Ureter (tissue), 1 donor: ENCODE measurements around the gene RIPOR2. TPM values are rescaled to one million over a fixed set of nuclear protein-coding genes. Genes with fewer than 3 reads are reported as not detected.

Experiments
- DNase-seq: peaks from one replicate; pipeline ENCODE4 v3.0.0-alpha.2; 2020; ENCODE audit warnings: low spot score
- total RNA-seq: library from RNA; stranded (reverse); gene quantifications from one replicate; pipeline ENCODE4 v1.2.4, GENCODE V29; 2023
- donor health status: DM: yes; HTN: yes; CAD: no.

Gene RIPOR2
- 12.1 TPM for total RNA-seq

GRCh38 chr6:24935366-24936152 lies at the start of gene RIPOR2:
Gene RIPOR2, minus strand, starts transcription at chr6:24935960. Its CDS starts 62 bp downstream, at chr6:24935898.
- no peak for DNase-seq

GRCh38 chr6:24985323-24985722 lies 49.6 kb upstream of the RIPOR2 start:
- no peak for DNase-seq

GRCh38 chr6:24982231-24982630 lies 46.5 kb upstream of the RIPOR2 start:
- DNase-seq, result no peak

- DNase-seq, result no peak
These were observed 45.6 kb upstream of the RIPOR2 start for GRCh38 chr6:24981386-24981760.

GRCh38 chr6:24980507-24981385 lies 45.0 kb upstream of the RIPOR2 start:
- no peak for DNase-seq

GRCh38 chr6:24979176-24979575 lies 43.4 kb upstream of the RIPOR2 start:
- no peak for DNase-seq

- DNase-seq, result no peak
These were observed 38.7 kb upstream of the RIPOR2 start for GRCh38 chr6:24974182-24975171.

GRCh38 chr6:24972311-24972958 lies 36.7 kb upstream of the RIPOR2 start:
- DNase-seq, result no peak

- DNase-seq, result no peak
These were observed 35.3 kb upstream of the RIPOR2 start for GRCh38 chr6:24971067-24971466.

GRCh38 chr6:24969343-24969860 lies 33.6 kb upstream of the RIPOR2 start:
- no peak for DNase-seq

GRCh38 chr6:24968783-24969182 lies 33.0 kb upstream of the RIPOR2 start:
- DNase-seq, result no peak

- DNase-seq, result no peak
These were observed 31.5 kb upstream of the RIPOR2 start for GRCh38 chr6:24967211-24967610.

- no peak for DNase-seq
These were observed 30.6 kb upstream of the RIPOR2 start for GRCh38 chr6:24966381-24966780.

- no peak for DNase-seq
These were observed 28.3 kb upstream of the RIPOR2 start for GRCh38 chr6:24963887-24964570.

- no peak for DNase-seq
These were observed 27.6 kb upstream of the RIPOR2 start for GRCh38 chr6:24963339-24963738.

GRCh38 chr6:24961852-24962251 lies 26.1 kb upstream of the RIPOR2 start:
- DNase-seq, result no peak

- DNase-seq, result no peak
These were observed 25.3 kb upstream of the RIPOR2 start for GRCh38 chr6:24960991-24961475.

GRCh38 chr6:24959319-24959718 lies 23.6 kb upstream of the RIPOR2 start:
- no peak for DNase-seq

GRCh38 chr6:24957199-24957598 lies 21.4 kb upstream of the RIPOR2 start:
- DNase-seq, result no peak

GRCh38 chr6:24953726-24954125 lies 18.0 kb upstream of the RIPOR2 start:
- DNase-seq, result no peak
